Hepatocyte (in vitro differentiated cells): Measurements from ENCODE around the gene PDIA5. TPM values are rescaled to one million over a fixed set of nuclear protein-coding genes. Genes with fewer than 3 reads are reported as not detected.
A peak's percentile ranks its signal among the peaks of the same experiment; 100 is the strongest.

Experiments used
- DNase-seq: peaks from one replicate; pipeline ENCODE4 v3.0.0-alpha.2; 2016; ENCODE audit warnings: low spot score
- H2AFZ ChIP-seq: fragments of 200-600 bp; sonication (generic); 2 replicates; pipeline ENCODE4 v1.6.0; 2016; ENCODE audit warnings: antibody characterized with exemption, mild to moderate bottlenecking
- H3K27ac ChIP-seq: fragments of 200-600 bp; sonication (generic); 2 replicates; pipeline ENCODE4 v1.5.1; 2016; ENCODE audit warnings: mild to moderate bottlenecking
- H3K27me3 ChIP-seq: fragments of 200-600 bp; sonication (generic); 2 replicates; pipeline ENCODE4 v1.6.1; 2016
- H3K36me3 ChIP-seq: fragments of 200-600 bp; sonication (generic); replicated peaks from 2 replicates; pipeline ENCODE4 v1.5.1; 2016; ENCODE audit warnings: low read depth; ENCODE audit not compliant: insufficient read depth
- H3K4me1 ChIP-seq: fragments of 200-600 bp; sonication (generic); 2 replicates; pipeline ENCODE4 v1.5.1; 2016; ENCODE audit warnings: mild to moderate bottlenecking, moderate library complexity; ENCODE audit not compliant: insufficient read depth
- H3K4me2 ChIP-seq: fragments of 200-600 bp; sonication (generic); 2 replicates; pipeline ENCODE4 v1.6.0; 2016
- H3K4me3 ChIP-seq: fragments of 200-600 bp; sonication (generic); 2 replicates; pipeline ENCODE4 v1.5.1; 2016; ENCODE audit warnings: mild to moderate bottlenecking
- H3K79me2 ChIP-seq: fragments of 200-600 bp; sonication (generic); 2 replicates; pipeline ENCODE4 v1.6.0; 2017; ENCODE audit warnings: mild to moderate bottlenecking
- H3K9me2 ChIP-seq: fragments of 200-600 bp; sonication (generic); replicated peaks from 2 replicates; pipeline ENCODE4 v1.6.0; 2017; ENCODE audit warnings: mild to moderate bottlenecking; ENCODE audit not compliant: insufficient read depth
- H3K9me3 ChIP-seq: fragments of 200-600 bp; sonication (generic); 2 replicates; pipeline ENCODE4 v1.5.1; 2016; ENCODE audit warnings: low read depth, mild to moderate bottlenecking
- H4K20me1 ChIP-seq: fragments of 200-600 bp; sonication (generic); 2 replicates; pipeline ENCODE4 v1.6.0; 2016; ENCODE audit warnings: mild to moderate bottlenecking; ENCODE audit not compliant: insufficient read depth, poor library complexity, severe bottlenecking
- CTCF ChIP-seq: fragments of 200-600 bp; sonication (generic); IDR thresholded peaks from 2 replicates; pipeline ENCODE4 v1.5.1; 2016; ENCODE audit warnings: antibody characterized with exemption, mild to moderate bottlenecking; ENCODE audit not compliant: poor library complexity
- EZH2 ChIP-seq: fragments of 200-600 bp; sonication (generic); IDR thresholded peaks from 2 replicates; pipeline ENCODE4 v1.6.1; 2016; ENCODE audit warnings: antibody characterized with exemption, mild to moderate bottlenecking, borderline replicate concordance
- EZH2phosphoT487 ChIP-seq: fragments of 200-600 bp; sonication (generic); IDR thresholded peaks from one replicate; pipeline ENCODE4 v1.6.1; 2018; ENCODE audit warnings: antibody characterized with exemption, mild to moderate bottlenecking, low read depth, moderate library complexity; ENCODE audit not compliant: unreplicated experiment, severe bottlenecking
- WGBS: methylation state at CpG from one replicate; pipeline ENCODE4 v1.1.6; 2016; ENCODE audit warnings: low lambda C conversion rate; ENCODE audit errors: missing lambda C conversion rate; 5-methylcytosine and 5-hydroxymethylcytosine counted together
- polyA plus RNA-seq: library from polyadenylated mRNA; unstranded; fragments of >200 nt; fragmentation: Nextera tagmentation; extraction: Ambion mirVana; gene quantifications from 2 replicates; pipeline ENCODE4 v1.2.1, GENCODE V29; 2016
- total RNA-seq: library from RNA; depleted of rRNA; stranded (reverse); fragments of >200 nt; gene quantifications from 2 replicates; pipeline ENCODE4 v1.2.3, GENCODE V29; 2014

The PDIA5 gene
- total and polyA plus RNA-seq, 2 experiments from 2014 or later: 71.8 to 97.3 TPM

DNA sequence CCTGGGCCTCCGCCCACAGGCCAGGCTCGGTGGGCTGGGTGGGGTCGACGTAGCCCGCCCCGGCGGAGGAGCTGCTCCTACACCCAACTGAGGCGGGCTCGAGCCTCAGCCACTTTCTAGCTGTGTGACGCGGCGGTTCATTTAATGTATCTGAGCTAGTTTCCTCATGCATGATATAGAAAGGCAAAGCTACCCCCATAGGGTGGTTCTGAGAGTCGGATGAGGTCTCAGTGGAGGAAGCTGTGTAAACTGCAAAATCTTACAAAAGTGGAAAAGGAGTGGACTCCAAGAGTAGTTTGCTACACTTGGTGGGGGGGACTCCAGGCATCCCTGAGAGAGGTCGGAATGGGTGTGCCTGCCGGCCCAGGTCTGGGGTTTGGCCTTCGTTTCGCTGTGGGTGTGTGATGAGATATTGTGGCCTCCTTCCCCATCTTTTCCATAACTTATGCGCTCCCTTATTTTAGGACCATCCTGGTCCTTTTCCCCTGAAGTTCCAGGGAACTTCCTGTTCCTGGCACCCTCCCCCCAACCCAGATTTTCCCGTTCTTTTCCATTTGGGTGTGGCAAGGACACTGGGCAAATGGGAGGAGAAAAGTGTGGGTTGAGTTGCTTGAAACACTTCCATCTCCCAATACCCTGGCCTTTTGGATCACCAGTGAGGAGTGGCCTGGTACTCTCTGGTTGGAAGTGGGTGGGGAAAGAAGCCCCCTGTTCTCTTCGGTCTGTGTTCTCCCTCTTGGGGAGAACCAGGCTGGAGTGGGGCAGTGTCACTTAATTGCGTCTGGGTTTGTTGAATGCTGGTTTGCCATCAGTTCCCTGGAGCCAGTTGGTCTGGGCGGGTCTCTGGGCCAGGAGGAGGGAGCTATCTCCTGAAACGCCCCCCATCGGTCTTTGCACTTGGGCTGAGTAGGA is 1.1 kb downstream of the PDIA5 start:
- peak; percentile 48 for DNase-seq
- Histone ChIP-seq H3K79me2 (peaks cover 58% of the 10 kb centered on the region), H3K27me3 (no peaks in the 10 kb centered on the region), H3K4me2 (peak overlapping the region; percentile 82), H3K4me3 (peak overlapping the region; percentile 89), H3K4me1 (peaks cover 37% of the 10 kb centered on the region), H3K27ac (peak overlapping the region; percentile 72), H3K9me2 (no peaks in the 10 kb centered on the region), H4K20me1 (peaks cover 35% of the 10 kb centered on the region), H2AFZ (peak overlapping the region; percentile 63), H3K9me3 (no peaks in the 10 kb centered on the region), H3K36me3 (no peaks in the 10 kb centered on the region)
- TF ChIP-seq EZH2phosphoT487 (no peak), CTCF (no peak), EZH2 (no peak)
- WGBS: 7% methylated on average over 24 of the region's 24 CpGs

DNA sequence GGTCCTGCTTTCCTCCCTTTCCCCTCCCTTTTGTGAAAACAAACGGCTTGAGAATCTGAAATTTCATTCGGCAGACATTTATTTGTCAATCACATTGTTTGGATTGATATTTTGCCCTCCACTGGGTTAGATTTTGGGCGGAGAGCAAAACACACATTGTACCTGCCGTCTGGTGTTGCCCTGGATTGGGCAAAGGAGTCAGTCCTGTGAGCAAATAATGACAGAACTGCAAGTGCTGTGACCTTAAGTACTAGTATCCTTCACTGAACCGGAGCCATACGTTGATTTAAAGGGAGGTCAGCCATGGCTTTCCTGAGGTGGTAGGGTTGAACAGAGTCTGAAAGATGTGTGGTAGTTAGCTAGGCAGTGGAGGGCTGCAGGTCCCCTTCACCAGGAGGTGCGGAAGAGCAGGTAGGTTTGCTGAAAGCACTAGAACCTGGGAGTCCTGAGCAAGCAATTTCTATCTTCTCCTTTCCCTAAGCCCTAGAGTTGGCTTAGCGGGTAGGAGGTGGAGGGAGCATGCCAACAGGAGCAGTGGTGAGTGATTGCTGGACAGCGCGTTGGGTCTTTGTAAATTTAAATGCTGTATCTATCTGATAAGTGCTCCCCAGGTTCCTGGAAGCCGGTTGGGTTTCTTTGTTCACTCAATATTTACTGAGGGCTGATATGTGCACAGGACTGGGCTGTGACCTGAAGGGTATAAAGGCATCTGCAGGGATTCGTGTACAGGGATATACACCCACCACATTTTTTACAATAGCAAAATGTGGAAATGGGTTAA is 2.0 kb downstream of the PDIA5 start:
- H3K27ac ChIP-seq: peak overlapping the region; percentile 72

GRCh38 chr3:123070510-123070909 is 3.7 kb downstream of the PDIA5 start:
- 82% methylated on average over 8 of the region's 8 CpGs for WGBS
- Histone ChIP-seq H4K20me1 (peaks cover 41% of the 10 kb centered on the region), H3K4me1 (peaks cover 37% of the 10 kb centered on the region)

More for the DNA sequence above, 2.0 kb downstream of the PDIA5 start:
- H3K4me3 ChIP-seq: peak overlapping the region; percentile 89
- no peaks in the 10 kb centered on the region for H3K9me3 ChIP-seq
- DNase-seq: no peak
- no peaks in the 10 kb centered on the region for H3K27me3 ChIP-seq
- WGBS: 36% methylated on average over 12 of the region's 12 CpGs
- H3K4me2 ChIP-seq: peak overlapping the region; percentile 82
- H2AFZ ChIP-seq: no peak overlapping the region
- TF ChIP-seq EZH2phosphoT487 (no peak), EZH2 (no peak), CTCF (no peak)
- H3K4me1 ChIP-seq: peaks cover 37% of the 10 kb centered on the region
- peaks cover 67% of the 10 kb centered on the region for H3K79me2 ChIP-seq
- no peaks in the 10 kb centered on the region for H3K36me3 ChIP-seq
- peaks cover 38% of the 10 kb centered on the region for H4K20me1 ChIP-seq
- no peaks in the 10 kb centered on the region for H3K9me2 ChIP-seq

More at GRCh38 chr3:123070510-123070909, 3.7 kb downstream of the PDIA5 start:
- peak overlapping the region; percentile 55 for H3K4me2 ChIP-seq
- H2AFZ ChIP-seq: no peak overlapping the region
- H3K9me2 ChIP-seq: no peaks in the 10 kb centered on the region
- TF ChIP-seq CTCF (no peak), EZH2 (no peak), EZH2phosphoT487 (no peak)
- no peak overlapping the region for H3K27ac ChIP-seq
- H3K36me3 ChIP-seq: no peaks in the 10 kb centered on the region
- H3K27me3 ChIP-seq: no peaks in the 10 kb centered on the region
- DNase-seq: no peak
- H3K4me3 ChIP-seq: no peak overlapping the region
- no peaks in the 10 kb centered on the region for H3K9me3 ChIP-seq
- H3K79me2 ChIP-seq: peaks cover 84% of the 10 kb centered on the region
